CMK (cell line): ENCODE data around the gene ZNF319.

ENCODE experiments used
- DNase-seq: peaks from one replicate; pipeline ENCODE4 v3.0.0-alpha.2; 2010; ENCODE audit warnings: low read depth

ZNF319 gene

GRCh38 chr16:57977418-57978069 is 22.9 kb downstream of the ZNF319 start:
- no peak for DNase-seq

GRCh38 chr16:57976331-57976796 is 24.1 kb downstream of the ZNF319 start:
- peak; percentile 45 for DNase-seq

- DNase-seq = peak; percentile 71
Observed at GRCh38 chr16:57972306-57972705, 28.2 kb downstream of the ZNF319 start.

- DNase-seq = no peak
Observed at GRCh38 chr16:57971848-57972247, 28.6 kb downstream of the ZNF319 start.

- no peak for DNase-seq
Observed at GRCh38 chr16:57970970-57971369, 29.5 kb downstream of the ZNF319 start, which contains the start of gene CNGB1. Gene CNGB1, minus strand, starts transcription at chr16:57971128. Its CDS starts 3,842 bp downstream, at chr16:57967286.

- DNase-seq = no peak
Observed at GRCh38 chr16:57970319-57970718, 30.2 kb downstream of the ZNF319 start.

GRCh38 chr16:57969451-57970123 is 30.9 kb downstream of the ZNF319 start:
- DNase-seq = no peak

GRCh38 chr16:57967916-57968315 is 32.6 kb downstream of the ZNF319 start:
- DNase-seq = no peak

- DNase-seq = no peak
Observed at GRCh38 chr16:57966986-57967385, 33.5 kb downstream of the ZNF319 start.

GRCh38 chr16:57966204-57966771 is 34.2 kb downstream of the ZNF319 start:
- DNase-seq = no peak

GRCh38 chr16:57964157-57964700 is 36.2 kb downstream of the ZNF319 start:
- no peak for DNase-seq

GRCh38 chr16:57962756-57963155 is 37.7 kb downstream of the ZNF319 start:
- DNase-seq = no peak

GRCh38 chr16:57962046-57962445 is 38.4 kb downstream of the ZNF319 start:
- DNase-seq = no peak

GRCh38 chr16:57961538-57961937 is 38.9 kb downstream of the ZNF319 start:
- DNase-seq = no peak

- DNase-seq = no peak
Observed at GRCh38 chr16:57960826-57961472, 39.5 kb downstream of the ZNF319 start.

GRCh38 chr16:57960310-57960709 is 40.2 kb downstream of the ZNF319 start:
- no peak for DNase-seq

GRCh38 chr16:57959804-57960203 is 40.7 kb downstream of the ZNF319 start:
- DNase-seq = no peak

- DNase-seq = no peak
Observed at GRCh38 chr16:57959121-57959520, 41.4 kb downstream of the ZNF319 start.

GRCh38 chr16:57958544-57958943 is 41.9 kb downstream of the ZNF319 start:
- DNase-seq = no peak

GRCh38 chr16:57957673-57958392 is 42.6 kb downstream of the ZNF319 start:
- no peak for DNase-seq

- DNase-seq = no peak
Observed at GRCh38 chr16:57956924-57957672, 43.4 kb downstream of the ZNF319 start.
